ENCODE results near the gene KDM2A.
"Not testable (repeated sequence)": the region's sequence is repeated elsewhere in the genome, so short reads cannot be mapped to it uniquely, and the experiment has no call there.

KDM2A gene

DNA sequence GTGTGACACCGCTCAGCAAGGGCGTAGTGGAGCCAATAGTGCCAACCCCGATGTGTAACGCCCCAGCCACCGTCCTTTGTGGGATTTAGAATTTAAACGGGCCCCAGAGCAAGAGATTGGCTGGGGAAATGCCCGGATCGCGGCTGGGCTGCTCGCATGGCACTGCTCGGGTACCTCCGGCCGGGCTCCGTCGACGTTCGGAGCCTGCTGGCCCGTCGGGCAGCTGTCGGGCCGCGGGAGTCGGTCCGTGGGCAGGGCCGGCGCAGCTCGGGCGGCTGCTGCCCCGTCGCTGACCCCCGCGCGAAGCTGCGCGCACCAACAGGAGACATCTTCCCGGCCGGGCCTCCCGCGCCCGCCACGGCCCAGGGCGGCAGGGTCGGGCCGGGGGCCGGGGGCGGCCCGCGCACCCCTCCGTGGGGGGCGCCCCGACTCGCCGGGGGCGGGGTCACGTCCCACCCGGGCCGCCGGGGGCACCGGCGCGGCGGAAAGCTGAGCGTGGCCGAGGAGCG, 1.3 kb upstream of the KDM2A start:
- DNase-seq = peak in 11 of 58 donors; percentile 5 to 57 (median 20)

DNA sequence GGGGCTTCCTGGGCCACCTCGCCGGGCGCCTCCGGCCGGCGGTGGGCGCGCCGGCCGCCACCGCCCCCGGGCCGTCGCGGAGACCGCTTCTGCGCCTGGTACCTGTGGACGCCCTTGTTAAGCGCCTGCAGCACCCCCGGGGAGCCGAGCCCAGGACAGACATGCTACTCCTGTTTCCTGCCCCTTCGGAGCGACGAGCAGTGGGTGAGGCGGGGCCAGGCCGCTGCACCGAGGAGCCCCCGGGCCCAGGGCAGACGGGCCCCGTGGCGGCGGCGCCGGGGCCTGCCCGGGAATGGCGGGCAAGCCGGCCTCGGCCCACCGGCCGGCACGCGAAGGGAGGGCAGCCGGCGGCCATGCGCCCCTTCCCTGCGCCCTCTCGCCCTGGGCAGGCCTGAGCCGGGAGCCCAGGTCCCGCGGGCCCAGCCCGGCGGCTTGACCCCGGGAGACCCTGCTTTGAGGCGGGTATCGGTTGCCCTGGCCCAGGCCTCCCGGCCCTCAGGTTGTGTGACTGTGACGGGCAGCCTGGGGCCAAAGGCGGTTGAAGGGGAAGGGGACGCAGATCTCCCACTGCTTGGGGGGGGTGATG, 789 bp upstream of the KDM2A start:
- peak in 16 of 58 donors; percentile 11 to 63 (median 38) for DNase-seq

DNA sequence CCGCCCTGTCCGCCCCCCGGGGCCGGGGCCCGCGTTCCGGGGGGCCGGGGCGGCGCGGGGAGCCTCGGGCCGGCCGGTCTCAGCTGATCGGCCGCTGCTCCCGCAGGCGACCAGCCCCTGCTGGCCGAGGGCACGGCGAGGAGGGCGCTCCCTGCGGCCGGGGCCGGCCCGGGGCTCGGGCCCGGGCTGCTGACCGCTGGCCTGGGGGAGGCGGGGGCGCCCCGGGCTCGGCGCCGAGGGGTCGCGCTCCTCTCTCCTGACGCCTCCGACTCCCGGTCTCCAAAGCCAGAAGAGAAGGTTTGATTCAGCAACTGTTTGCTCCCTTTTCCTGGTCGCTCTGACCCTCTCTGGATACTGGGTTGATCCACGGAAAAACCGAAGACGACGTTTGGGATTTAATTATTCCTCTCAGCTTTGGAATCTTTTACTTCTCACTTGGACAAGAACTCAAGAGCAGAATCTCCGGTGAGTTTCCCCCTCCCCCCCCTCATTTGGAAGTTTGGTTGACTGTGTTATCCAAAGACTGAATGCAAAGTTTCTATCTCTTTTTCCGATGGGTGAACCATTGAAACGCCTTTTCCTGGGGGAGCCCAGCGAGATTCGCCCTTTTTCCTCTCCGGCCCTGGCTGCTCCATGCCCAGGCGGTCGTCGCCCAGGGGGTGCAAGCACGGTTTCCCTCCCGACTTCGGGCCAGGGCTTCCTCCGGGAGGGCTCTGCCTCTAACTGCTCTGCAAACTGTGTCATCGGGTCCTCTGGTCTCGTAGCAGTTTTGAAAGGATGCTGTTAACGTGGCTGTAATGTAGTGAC, 725 bp downstream of the KDM2A start:
- peak in 21 of 58 donors; percentile 9 to 68 (median 30) for DNase-seq

DNA sequence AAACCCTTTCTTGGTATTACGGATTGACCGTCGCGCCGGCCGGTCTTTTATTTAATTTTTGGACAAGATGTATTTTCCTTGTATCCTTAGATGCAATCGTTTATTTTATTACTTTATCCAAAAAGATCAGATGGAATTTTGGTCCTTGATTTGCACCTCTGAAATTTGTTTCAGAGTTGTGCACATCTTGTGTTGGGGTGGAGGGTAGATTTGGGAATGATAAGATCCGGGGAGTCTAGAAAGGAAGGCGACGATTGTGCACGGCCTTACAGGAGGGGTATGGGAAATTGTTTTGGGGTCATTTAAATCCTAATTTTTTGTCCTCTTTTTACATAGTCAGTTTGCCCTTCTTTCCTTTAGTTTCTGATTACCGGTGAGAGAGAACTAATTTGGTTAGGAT, 1.4 kb downstream of the KDM2A start:
- no peak for DNase-seq

- peak in 3 of 58 donors; percentile 13 to 32 (median 16) for DNase-seq
These were observed 2.0 kb downstream of the KDM2A start for GRCh38 chr11:67120881-67121710.

GRCh38 chr11:67123801-67124200, 4.7 kb downstream of the KDM2A start:
- DNase-seq = not testable (repeated sequence)

GRCh38 chr11:67126243-67126642, 7.2 kb downstream of the KDM2A start:
- DNase-seq = not testable (repeated sequence)

- no peak for DNase-seq
These were observed 7.9 kb downstream of the KDM2A start for GRCh38 chr11:67126986-67127385.

GRCh38 chr11:67130861-67131260, 11.8 kb downstream of the KDM2A start:
- not testable (repeated sequence) for DNase-seq

- DNase-seq = no peak
These were observed 17.1 kb downstream of the KDM2A start for GRCh38 chr11:67136156-67136555.

DNA sequence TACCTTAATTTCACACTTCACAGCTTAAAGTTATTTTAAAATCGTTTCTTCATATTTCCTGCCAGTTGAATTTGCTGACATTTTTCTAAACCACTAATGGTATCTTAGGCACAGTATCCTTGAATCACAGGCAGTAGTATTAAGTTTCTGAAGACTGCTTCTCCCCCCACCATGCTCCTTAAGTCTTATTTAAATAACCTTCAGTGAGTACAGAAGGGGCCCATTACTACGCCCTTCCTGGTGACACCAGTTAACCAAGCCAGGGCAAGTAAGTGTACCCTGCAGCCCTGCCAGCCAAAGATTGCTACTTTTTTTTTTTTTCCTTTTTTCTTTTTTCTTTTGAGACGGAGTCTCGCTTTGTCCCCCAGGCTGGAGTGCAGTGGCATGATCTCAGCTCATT, 19.9 kb downstream of the KDM2A start:
- no peak for DNase-seq

GRCh38 chr11:67146516-67147226, 27.6 kb downstream of the KDM2A start:
- no peak for DNase-seq

- DNase-seq = no peak
These were observed 34.9 kb downstream of the KDM2A start for GRCh38 chr11:67153971-67154370.

- DNase-seq = no peak
These were observed 35.7 kb downstream of the KDM2A start for GRCh38 chr11:67154726-67155125.

- no peak for DNase-seq
These were observed 38.6 kb downstream of the KDM2A start for GRCh38 chr11:67157691-67158090.

DNA sequence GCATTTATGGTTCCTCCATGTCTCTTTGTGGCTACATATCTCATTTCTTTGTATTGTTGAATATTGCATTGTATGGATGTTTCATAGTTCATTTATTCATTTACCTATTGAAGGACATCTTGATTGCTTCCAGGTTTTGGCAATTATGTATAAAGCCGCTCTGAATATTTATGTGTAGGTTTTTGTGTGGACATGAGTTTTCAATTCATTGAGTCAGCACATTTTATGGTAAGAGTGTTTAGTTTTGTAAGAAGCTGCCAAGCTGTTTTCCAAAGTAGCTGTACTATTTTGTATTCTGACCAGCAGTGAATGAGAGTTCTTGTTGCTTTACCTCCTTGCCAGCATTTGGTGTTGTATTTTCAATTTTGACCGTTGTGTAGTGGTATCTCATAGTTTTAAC, 39.2 kb downstream of the KDM2A start:
- no peak for DNase-seq

DNA sequence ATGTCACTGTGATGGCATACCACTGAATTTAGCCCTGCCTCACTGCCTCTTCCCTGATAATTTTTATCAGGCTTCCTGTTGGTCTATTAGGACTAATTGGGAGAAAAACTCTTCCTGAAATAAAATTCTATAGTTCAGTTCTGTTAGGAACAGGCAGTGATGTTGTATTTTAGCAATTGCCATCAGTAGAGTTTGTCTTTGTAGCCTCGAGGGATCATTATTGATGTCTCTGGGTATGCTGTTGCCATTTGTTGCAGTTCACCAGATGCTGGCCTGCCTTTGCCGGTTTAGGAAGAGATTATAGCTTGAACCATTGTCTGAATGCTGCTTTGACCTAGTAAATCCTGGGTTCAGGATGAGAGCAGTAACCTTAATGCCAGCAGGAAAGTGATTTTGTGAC, 41.0 kb downstream of the KDM2A start:
- DNase-seq = no peak

GRCh38 chr11:67160872-67161783, 42.1 kb downstream of the KDM2A start:
- DNase-seq = no peak

DNA sequence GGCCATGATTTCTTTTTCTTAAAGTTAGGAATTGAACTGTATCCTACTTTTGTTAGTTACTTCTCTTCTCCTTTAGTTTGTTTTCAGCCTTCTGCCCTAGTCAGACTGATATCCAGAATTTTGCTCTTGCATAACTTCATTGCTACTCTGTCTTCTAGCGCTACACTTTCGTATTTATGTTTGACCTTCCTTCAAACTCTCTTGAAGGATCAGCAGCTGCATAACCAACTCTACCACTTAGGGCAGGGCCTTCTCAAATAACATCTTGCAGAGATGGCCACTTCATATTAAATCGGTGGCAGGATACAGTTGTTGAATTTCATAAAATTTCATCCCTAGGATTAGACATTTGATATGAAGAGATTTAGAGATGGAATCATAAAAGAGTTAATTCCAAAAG, 43.9 kb downstream of the KDM2A start:
- DNase-seq = no peak

- no peak for DNase-seq
These were observed 46.6 kb downstream of the KDM2A start for GRCh38 chr11:67165623-67166022.

Measured in anterior cingulate cortex (tissue), 58 donors.